Activated gamma-delta T cell (primary cell): ENCODE data around the gene RPS26.
A peak's percentile ranks its signal among the peaks of the same experiment; 100 is the strongest.
"Not testable (repeated sequence)": the region's sequence is repeated elsewhere in the genome, so short reads cannot be mapped to it uniquely, and the experiment has no call there.

Experiments used
- DNase-seq: peaks from one replicate; lab custom pipeline; 2025; lab: John Stamatoyannopoulos, UW
- total RNA-seq, 2 donors: gene quantifications; one replicate each; lab custom pipeline; 2026; lab: John Stamatoyannopoulos, UW

Gene RPS26
- 139 to 377 reads per million in 2 donors for total RNA-seq

DNA sequence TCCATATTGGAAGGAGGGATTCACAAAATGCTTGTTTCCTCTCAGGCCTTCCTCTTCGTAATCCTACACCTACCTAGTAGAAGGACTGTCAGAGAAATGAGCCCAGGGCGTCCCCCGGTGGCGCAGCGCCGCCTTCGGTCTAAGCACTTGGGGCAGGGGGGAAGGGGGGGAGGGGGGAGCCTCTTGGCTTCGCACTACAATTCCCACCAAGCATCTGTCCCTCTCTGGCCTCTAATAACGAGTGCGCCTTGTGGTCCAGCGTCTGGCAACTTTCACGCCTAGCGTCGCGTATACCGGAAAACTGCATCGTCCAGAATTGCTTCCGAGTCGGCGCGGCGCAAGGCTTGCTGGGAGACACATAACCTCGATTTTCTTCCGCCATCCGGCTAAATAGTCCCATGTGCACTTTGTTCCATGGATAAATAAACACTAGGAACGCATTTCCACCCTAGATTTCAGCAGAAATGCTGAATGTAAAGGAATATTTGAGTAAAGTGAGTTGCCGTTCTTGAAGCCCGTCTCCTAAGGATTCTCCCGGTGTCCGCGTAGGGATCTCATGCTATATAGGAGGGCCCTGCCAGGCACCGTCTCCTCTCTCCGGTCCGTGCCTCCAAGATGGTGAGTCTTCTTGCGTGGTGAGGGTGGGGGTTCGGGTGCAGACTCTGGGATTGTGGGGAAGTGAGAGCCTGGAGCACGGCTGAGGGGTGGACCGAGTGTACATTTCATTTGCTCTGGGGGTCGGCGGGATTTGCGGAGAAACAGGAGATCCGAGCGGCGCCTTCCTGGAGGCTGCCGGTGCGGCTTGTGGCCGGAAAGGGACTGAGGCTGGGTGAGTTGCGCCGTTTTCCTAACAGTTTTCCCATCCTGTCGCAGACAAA, at the start of gene RPS26:
RPS26 (plus strand) TSS at position 367 of the 878 bp plus-strand sequence; CDS start at position 616, 249 bp downstream.
- peak; percentile 85 for DNase-seq

DNA sequence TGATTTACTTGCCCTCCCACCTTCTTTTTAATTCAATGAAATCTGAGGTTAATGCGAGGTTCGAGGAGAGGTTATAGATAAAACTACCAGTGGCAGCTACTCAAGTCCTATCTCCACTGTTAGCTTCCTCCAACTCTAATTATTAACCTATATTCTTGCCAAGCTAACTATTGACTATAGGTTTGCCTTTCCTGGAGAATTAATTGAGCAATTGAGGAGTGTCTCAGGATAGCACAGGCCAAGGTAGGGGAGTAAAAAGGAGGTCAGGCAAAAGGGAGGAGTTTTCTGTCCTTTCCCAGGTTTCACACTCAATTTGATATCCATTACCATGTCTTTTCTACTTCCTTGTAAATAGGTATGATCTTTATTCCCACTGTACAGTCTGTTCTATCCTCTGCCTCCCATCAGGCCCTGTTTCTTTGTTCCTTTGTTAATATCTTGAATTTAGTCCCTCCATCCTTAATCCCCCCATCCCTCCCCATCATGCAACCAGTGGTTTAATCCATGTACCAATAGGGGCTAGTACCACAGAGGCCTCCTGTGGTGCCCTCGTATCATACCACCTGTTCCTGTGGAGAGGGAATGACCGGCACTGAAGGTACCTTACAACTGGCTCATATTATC, 48.4 kb upstream of the RPS26 start:
- no peak for DNase-seq

DNA sequence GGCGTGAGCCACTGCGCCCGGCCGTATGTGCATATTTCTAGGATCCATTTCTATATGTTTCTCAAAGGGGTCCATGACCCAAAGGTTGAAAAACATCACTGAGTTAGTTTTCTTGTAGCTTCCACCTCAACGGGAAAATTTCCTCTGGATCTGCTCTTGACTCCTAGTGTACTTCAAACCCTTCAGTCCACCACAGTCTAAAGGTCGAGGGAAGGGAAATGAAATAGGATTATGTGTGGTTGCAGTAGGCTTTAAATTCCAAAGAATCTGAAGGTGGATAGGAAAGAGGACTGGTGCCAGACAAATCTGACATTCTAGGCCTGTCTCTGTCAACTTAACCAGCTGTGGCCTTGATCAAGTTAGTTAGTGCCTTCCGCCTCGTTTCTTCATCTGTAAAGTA, 46.4 kb upstream of the RPS26 start:
- no peak for DNase-seq

DNA sequence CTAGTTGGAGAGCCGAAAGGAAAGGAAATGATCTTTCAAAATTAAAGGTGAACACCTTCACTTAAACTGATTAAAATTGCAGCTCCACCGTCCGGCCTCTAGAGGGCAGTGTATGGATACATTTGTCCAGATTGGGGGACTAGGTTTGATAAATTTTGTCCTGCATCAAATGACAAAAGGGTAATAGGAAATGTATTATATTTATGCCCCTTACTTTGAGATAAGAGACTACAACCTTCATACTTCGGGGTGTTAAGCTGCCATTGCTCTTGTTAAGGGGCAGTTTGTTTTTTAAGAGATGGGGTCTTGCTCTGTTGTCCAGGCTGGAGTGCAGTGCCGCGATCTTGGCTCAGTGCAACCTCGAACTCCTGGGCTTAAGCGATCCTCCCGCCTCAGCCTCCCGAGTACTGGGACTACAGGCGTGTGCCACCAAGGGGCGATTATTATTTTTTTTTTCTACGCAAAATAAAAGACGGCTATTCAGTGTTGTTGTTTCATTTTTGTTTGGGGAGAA, 45.5 kb upstream of the RPS26 start:
- DNase-seq, result no peak

DNA sequence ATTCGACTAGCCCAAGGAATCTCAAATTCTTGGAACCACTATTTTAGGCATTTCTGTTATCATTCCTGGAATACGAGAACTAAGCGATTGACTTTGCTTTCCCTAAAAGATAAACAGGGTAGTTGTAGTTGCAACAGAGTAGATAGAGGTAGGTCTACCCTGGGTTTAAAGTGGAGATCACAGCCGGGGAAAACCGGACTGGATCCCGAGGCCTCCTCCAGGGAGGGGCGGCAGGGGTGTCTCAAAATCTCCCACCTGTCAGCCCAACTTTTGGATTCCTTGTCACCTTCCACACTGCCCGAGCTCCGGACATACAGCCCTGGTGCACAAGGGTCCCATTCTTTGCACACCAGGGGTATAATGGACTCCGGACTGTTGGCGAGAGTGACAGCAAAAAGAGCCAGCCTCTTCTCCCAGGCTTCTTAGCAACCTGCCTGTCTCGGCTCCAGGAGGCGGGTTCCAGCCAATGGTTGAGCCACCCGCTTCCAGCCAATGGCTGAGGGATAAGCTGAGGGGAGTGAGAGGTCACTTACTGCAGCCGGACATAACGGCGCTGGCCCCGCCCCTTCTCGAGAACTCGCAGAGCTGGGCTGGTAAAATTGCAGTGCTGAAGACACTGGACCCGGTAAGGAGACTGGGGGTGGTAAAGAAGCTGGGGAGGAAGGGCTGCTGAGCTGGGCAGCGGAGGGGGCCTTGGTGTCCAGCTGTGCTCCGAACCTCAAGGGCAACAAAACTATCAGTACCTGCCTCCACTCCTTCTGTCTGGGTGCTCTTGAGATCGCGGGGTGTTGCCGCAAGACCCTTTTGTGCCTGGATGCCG, 44.8 kb upstream of the RPS26 start, which contains the start of gene SUOX:
SUOX (plus strand) TSS at position 562 of the 820 bp plus-strand sequence. CDS start 4,946 bp downstream, outside the sequence.
- DNase-seq, result no peak

DNA sequence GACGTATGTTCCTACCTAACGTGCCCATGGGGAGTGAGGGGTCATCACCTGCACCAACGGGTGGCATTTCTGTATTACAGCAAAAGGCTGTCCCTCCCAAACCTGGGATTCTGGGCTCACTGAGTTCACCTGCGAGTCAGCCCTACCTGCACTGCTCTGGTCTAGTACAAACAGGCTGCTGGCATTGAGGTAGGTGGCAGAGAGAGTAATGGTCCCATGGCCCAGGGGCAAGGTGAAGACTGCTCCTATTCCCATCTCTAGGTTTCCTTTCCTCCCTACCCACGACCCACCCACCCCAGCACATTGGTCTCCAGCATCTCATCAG, 44.2 kb upstream of the RPS26 start:
- DNase-seq, result no peak

DNA sequence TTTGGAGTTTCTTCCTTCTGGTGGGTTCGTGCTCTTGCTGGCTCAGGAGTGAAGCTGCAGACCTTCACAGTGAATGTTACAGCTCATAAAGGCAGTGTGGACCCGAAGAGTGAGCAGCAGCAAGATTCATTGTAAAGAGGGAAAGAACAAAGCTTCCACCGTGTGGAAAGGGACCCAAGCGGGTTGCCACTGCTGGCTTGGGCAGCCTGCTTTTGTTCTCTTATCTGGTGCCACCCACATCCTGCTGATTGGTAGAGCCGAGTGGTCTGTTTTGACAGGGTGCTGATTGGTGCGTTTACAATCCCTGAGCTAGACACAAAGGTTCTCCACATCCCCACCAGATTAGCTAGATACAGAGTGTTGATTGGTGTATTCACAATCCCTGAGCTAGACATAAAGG, 42.2 kb upstream of the RPS26 start:
- not testable (repeated sequence) for DNase-seq

DNA sequence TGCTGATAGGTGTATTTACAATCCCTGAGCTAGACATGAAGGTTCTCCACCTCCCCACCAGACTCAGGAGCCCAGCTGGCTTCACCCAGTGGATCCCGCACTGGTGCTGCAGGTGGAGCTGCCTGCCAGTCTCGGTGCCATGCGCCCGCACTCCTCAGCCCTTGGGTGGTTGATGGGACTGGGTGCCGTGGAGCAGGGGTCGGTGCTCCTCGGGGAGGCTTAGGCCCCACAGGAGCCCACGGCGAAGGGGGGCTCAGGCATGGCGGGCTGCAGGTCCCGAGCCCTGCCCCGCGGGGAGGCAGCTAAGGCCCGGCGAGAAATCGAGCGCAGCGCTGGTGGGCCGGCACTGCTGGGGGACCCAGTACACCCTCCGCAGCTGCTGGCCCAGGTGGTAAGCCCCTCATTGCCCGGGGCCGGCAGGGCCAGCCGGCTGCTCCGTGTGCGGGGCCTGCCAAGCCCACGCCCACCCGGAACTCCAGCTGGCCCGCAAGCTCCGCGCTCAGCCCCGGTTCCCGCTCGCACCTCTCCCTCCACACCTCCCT, 41.6 kb upstream of the RPS26 start:
- not testable (repeated sequence) for DNase-seq

DNA sequence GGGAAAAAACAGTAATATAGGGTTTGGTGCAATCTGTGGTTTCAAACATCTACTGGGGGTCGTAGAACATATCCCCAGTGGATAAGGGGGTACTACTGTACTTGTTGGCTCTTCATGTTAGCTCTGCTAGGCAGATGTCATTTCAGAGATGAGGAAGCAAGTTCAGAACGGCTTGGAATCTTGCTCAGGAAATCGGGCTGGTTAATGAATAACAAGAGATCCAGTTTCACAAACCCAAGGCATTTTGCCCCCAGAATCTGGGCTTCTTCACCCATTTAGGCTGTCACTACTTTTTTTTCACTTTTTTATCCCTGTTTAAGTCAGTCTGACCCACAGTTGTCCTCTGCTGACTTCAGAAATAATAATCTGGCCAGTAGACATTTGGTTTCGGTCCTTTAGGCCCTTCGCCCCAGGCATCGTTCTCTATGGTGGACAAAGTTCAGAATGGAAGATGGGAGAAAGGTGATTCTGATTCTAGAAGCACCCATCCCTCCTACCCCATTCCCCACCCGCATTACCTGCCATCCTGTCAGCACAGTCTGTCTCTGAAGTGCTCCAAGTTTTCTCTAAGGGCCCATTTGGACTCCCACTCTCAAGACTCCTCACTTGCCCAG, 40.1 kb upstream of the RPS26 start:
- DNase-seq, result no peak

DNA sequence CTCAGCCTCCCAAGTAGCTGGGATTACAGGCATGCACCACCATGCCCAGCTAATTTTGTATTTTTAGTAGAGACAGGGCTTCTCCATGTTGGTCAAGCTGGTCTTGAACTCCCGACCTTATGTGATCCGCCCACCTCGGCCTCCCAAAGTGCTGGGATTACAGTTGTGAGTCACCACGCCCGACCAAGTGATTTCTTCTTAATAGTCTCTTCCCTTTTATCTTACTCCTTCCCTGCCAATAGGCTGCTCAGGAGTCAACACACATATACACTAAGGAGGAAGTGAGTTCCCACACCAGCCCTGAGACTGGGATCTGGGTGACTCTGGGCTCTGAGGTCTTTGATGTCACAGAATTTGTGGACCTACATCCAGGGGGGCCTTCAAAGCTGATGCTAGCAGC, 38.3 kb upstream of the RPS26 start:
- not testable (repeated sequence) for DNase-seq

DNA sequence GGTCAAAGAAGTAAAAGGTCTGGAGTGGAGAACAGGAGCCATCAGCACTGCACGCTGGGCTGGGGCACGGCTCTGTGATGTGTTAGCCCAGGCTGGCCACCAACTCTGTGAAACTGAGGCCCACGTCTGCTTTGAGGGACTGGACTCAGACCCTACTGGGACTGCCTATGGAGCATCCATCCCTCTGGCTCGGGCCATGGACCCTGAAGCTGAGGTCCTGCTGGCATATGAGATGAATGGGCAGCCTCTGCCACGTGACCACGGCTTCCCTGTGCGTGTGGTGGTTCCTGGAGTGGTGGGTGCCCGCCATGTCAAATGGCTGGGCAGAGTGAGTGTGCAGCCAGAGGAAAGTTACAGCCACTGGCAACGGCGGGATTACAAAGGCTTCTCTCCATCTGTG, 37.5 kb upstream of the RPS26 start:
- no peak for DNase-seq

DNA sequence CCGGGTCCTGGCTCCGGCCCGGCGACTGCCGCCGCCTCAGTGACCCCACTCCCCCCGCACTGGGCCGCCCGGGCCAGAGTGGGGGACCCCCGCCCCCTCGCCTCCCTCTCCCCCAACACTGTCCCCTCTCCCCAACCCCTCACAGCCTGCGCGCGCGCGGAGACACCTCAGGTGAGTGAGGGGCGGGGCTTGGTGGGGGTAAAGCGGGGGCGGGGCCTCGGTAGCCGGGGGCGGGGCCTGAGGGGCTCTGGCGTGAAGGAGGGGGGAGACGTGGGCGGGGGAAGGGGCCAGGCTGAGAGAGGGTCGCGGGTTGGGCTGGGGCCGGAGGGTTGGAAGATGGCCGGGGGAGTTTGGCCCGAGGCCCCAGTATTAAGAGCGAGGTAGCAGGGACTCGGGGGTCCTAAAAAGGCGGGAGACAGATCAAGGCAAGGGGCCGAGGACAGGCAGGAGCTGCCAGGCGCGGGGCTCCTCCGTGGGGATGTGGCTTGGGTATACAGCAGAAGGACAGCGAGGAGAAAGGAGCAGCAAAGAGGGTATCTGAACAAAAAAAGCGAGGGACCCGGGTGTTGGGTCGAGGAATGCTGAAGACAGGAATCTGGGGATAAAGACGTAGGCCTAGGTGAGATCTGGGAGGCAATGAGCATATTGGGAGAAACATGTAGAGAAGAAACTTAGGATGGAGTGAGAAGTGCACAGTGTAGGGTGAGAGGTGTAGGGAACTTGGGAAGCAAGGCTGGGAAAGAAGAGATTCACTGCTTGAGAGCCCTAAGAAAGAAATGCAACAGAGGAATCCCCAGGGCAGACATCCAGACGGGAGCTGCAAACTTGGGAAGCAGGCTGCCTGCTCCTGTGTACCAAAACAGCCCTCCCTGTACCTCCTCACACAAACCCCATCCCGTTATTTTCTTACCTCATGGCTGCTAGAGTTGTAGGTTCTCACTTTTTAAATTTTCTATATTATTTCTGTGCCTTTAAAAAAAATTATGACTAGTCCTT, 33.9 kb upstream of the RPS26 start:
- DNase-seq, result peak; percentile 53

DNA sequence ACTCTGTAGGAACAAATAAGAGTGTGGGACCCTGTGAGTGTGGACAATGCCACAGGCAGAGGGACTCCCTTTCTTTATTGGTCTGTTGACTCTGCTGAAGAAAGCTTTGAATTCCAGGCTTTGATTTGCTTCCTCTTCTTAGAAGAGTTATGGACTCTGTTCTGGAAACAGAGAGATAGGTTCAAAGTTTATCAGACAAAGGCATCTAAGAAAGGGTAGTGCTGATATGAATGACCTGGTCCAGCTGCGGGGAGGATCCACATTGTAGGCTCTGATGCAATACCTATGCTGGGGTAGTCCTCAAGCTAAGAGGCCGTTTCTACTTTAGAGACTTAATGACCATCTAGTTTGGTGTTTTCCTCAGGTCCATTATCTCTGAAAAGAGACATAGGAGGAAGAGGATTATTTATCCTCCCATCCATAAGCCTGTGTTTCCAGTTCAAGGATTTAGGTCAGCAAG, 31.6 kb upstream of the RPS26 start:
- DNase-seq, result no peak

DNA sequence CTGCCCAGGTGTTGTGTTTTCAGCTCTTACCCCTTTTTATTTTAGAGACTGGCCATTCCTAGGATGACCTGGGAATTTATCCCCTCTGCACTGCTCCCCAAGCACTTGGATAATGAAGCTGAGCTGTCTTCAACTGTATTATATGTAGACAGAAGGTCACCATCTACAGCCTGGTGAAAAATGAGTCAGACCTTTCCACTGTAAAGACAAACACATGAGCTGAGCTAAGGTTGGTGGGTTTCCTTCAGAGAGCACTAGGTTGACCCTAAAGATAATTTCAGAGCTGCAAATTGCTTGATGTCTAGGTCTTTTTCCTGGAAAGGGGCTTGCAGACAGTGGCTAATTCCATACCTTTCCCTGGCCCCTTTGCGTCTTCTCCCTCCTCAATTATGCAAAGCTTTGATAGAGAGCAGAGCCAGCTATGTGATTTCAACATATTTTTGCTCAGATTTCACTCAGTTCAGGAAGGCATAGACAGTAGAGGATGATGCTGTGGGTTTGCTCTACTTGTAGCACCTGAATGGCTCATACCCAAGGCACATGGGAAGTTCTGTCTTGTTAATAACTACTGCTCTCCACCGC, 30.1 kb upstream of the RPS26 start:
- DNase-seq, result no peak

DNA sequence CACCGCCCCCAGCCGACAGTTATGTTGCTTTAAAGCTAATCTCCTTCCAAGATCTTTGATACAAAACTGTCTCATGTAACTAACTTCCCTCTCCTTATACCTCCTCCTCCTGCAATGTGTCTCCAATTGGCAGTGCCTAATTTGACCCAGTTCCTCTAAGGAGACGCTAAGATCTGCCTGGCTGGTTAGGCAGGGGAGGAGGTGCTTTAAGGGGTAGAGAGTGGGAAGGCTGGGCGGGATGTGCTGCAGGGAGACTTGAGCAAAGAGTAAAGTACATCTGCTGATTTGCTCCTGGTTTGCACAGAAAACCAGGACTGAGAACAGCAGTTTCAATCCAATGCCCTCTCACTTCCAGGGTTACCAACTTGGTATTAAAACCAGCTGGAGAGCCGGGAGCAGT, 28.2 kb upstream of the RPS26 start:
- DNase-seq, result no peak

DNA sequence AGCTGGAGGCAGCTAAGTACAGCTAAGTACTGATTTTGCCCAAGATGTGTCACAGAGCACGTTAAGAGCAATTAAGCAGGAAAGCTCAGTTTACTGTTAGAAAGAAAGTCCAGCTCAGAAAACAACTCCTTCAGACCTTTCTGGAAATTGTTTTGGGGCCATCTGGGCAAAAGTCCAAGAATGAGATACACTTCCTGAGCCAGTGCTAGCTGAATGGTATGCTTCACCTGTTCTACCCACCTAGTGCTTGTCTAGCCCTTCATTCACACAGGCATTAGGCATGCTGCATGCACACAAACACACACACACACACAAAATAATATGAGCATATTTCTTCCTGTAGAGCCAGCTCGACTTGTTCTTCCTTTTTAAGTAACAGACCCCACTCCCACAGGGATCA, 27.5 kb upstream of the RPS26 start:
- DNase-seq, result no peak

DNA sequence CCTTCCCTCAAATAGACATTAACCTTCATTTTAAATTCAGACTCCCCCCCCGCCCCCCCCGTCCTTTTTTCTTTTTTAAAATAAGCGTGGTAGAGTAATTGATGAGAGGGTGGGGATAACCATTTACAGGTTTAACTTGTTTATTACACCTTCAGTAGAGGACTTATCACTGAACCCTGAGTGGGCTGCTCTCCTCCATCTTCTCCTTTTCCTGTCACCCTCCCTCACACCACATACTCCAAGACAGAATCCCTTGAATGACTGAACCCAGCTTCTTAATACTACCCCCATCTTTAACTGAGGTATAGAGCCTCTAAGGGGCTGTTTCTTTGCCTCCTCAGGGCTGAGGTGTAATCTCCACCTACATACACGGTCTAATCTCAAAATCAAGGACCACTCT, 24.5 kb upstream of the RPS26 start:
- DNase-seq, result no peak

DNA sequence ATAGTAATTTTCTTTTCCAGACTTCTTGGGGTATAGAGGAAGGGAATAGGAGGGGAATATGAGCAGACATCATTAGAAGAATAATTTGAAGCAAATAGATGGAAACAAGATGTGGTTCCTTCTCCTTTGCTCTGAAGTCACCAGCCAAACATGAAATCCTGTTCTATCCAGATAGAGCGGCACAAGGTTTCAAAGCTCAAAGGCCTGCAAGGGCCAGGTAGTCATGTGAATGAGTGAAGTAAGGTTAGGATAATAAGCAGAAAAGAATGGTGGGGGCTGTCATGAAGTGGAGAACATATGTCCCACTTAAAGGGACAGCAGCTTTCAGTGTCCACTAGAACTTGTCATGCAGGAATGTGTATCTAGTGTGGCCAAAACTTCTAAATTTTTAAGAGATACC, 23.4 kb upstream of the RPS26 start:
- no peak for DNase-seq

DNA sequence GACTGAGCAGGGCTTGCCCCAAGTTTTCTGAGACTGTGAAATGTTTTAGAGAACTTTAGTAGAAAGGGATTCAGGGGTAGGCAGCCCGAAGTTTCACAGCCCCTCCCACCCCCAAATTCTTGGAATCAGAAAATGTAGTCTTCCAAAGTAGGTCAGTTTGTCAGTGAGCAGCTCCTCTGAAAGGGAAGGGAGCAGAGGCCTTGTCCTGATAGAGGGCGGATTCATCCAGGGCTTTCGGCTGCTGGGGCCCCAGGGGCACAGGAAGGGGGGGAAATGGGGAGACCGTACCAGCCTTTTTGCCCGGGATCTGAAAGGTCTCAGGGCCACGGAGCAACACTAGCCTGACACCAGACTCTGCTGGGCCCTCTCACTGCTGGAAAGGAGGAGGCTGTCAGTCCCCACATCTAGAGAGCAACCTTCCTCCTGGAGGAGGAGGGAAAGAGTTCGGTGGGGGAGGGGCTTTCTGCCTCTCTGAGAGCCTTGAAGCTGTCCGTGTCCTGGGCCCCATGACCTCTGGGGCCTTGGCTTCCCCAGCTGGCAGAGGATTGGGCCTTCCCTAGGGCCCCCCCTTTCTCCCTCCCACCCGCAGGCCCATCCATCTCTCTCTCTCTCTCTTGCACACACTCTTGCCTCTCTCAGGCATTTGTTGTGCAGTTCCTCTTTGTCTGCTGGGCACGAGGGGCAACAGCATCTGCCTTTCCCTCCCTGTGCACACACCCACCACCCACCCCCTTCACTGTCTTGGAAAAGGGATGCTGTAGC, 21.1 kb upstream of the RPS26 start, which contains the start of gene IKZF4:
IKZF4 (plus strand) TSS at position 621 of the 762 bp plus-strand sequence. CDS start 451 bp downstream, outside the sequence.
- DNase-seq, result no peak
